Lung microvascular endothelial cell (primary cell): ENCODE data around the gene OAF. TPM values are rescaled to one million over a fixed set of nuclear protein-coding genes. Genes with fewer than 3 reads are reported as not detected.
"Not testable (repeated sequence)": the region's sequence is repeated elsewhere in the genome, so short reads cannot be mapped to it uniquely, and the experiment has no call there.

Source experiments
- DNase-seq, 2 donors: peaks; one replicate each; pipeline versions ENCODE4 v3.0.0 to v3.0.0-alpha.2; 2010; ENCODE audit warnings: low read depth in 2 of 2
- total RNA-seq: library from RNA; depleted of rRNA; stranded (reverse); fragments of >200 nt; gene quantifications from 2 replicates; pipeline ENCODE4 v1.2.1, GENCODE V29; 2014

Gene OAF
- total RNA-seq, 1 donor from 2014 or later = 17.3 TPM

GRCh38 chr11:120240866-120241265, 30.0 kb downstream of the OAF start:
- no peak for DNase-seq

GRCh38 chr11:120241277-120241676, 30.4 kb downstream of the OAF start:
- no peak for DNase-seq

- no peak for DNase-seq
Observed at GRCh38 chr11:120243221-120243620, 32.4 kb downstream of the OAF start.

GRCh38 chr11:120244476-120245365, 33.9 kb downstream of the OAF start:
- DNase-seq = no peak

GRCh38 chr11:120245434-120245833, 34.6 kb downstream of the OAF start:
- no peak for DNase-seq

GRCh38 chr11:120248551-120249278, 37.9 kb downstream of the OAF start:
- DNase-seq = peak in 1 of 2 donors; percentile 28

- DNase-seq = no peak
Observed at GRCh38 chr11:120249279-120250262, 38.7 kb downstream of the OAF start.

- DNase-seq = not testable (repeated sequence)
Observed at GRCh38 chr11:120253377-120253776, 42.5 kb downstream of the OAF start.

- no peak for DNase-seq
Observed at GRCh38 chr11:120254788-120255518, 44.1 kb downstream of the OAF start.

GRCh38 chr11:120255519-120255866, 44.7 kb downstream of the OAF start:
- DNase-seq = no peak

GRCh38 chr11:120256178-120256577, 45.3 kb downstream of the OAF start:
- DNase-seq = no peak

- no peak for DNase-seq
Observed at GRCh38 chr11:120256779-120257178, 45.9 kb downstream of the OAF start.

GRCh38 chr11:120257346-120257745, 46.5 kb downstream of the OAF start:
- no peak for DNase-seq

GRCh38 chr11:120258661-120259060, 47.8 kb downstream of the OAF start:
- DNase-seq = no peak

GRCh38 chr11:120259241-120259640, 48.4 kb downstream of the OAF start:
- DNase-seq = no peak

GRCh38 chr11:120259988-120260565, 49.2 kb downstream of the OAF start:
- no peak for DNase-seq

- no peak for DNase-seq
Observed at GRCh38 chr11:120260616-120261015, 49.8 kb downstream of the OAF start.

- no peak for DNase-seq
Observed at GRCh38 chr11:120261321-120261720, 50.5 kb downstream of the OAF start.

- DNase-seq = peak in 1 of 2 donors; percentile 9
Observed at GRCh38 chr11:120261931-120262330, 51.1 kb downstream of the OAF start.

GRCh38 chr11:120267319-120267718, 56.5 kb downstream of the OAF start:
- no peak for DNase-seq

GRCh38 chr11:120268686-120269085, 57.9 kb downstream of the OAF start:
- DNase-seq = no peak
